Hematopoietic multipotent progenitor cell treated with erythropoietin and hydrocortisone succinate and interleukin-3 and kit ligand, for 4 days (in vitro differentiated cells): ENCODE results near the gene SYT13.
"Not testable (repeated sequence)": the region's sequence is repeated elsewhere in the genome, so short reads cannot be mapped to it uniquely, and the experiment has no call there.

Experiments
- DNase-seq: peaks from one replicate; pipeline ENCODE4 v3.0.0-alpha.2; 2015

Gene SYT13

GRCh38 chr11:45270946-45271716 is 15.0 kb downstream of the SYT13 start:
- DNase-seq = no peak

GRCh38 chr11:45269678-45270077 is 16.5 kb downstream of the SYT13 start:
- no peak for DNase-seq

- DNase-seq = no peak
These were observed 18.4 kb downstream of the SYT13 start for GRCh38 chr11:45267652-45268299.

GRCh38 chr11:45267052-45267451 is 19.1 kb downstream of the SYT13 start:
- DNase-seq = peak; percentile 36

- no peak for DNase-seq
These were observed 19.5 kb downstream of the SYT13 start for GRCh38 chr11:45266676-45267020.

GRCh38 chr11:45265969-45266675 is 20.0 kb downstream of the SYT13 start:
- no peak for DNase-seq

- no peak for DNase-seq
These were observed 21.2 kb downstream of the SYT13 start for GRCh38 chr11:45264839-45265515.

- no peak for DNase-seq
These were observed 22.4 kb downstream of the SYT13 start for GRCh38 chr11:45263773-45264172.

- no peak for DNase-seq
These were observed 23.2 kb downstream of the SYT13 start for GRCh38 chr11:45262900-45263299.

- no peak for DNase-seq
These were observed 26.1 kb downstream of the SYT13 start for GRCh38 chr11:45260071-45260470.

- DNase-seq = no peak
These were observed 26.5 kb downstream of the SYT13 start for GRCh38 chr11:45259592-45259991.

- no peak for DNase-seq
These were observed 27.1 kb downstream of the SYT13 start for GRCh38 chr11:45258982-45259530.

- DNase-seq = no peak
These were observed 32.1 kb downstream of the SYT13 start for GRCh38 chr11:45254070-45254469.

- DNase-seq = no peak
These were observed 32.5 kb downstream of the SYT13 start for GRCh38 chr11:45253640-45254039.

GRCh38 chr11:45252877-45253276 is 33.3 kb downstream of the SYT13 start:
- no peak for DNase-seq

- DNase-seq = peak; percentile 59
These were observed 33.8 kb downstream of the SYT13 start for GRCh38 chr11:45252134-45252856.

GRCh38 chr11:45250035-45250718 is 36.0 kb downstream of the SYT13 start:
- DNase-seq = peak; percentile 9

- not testable (repeated sequence) for DNase-seq
These were observed 36.8 kb downstream of the SYT13 start for GRCh38 chr11:45249372-45249771.

- DNase-seq = no peak
These were observed 37.6 kb downstream of the SYT13 start for GRCh38 chr11:45248501-45249011.

- DNase-seq = no peak
These were observed 38.7 kb downstream of the SYT13 start for GRCh38 chr11:45247433-45247832.

- no peak for DNase-seq
These were observed 39.9 kb downstream of the SYT13 start for GRCh38 chr11:45246241-45246640.
